ENCODE data around the gene NGF. TPM values are rescaled to one million over a fixed set of nuclear protein-coding genes. Genes with fewer than 3 reads are reported as not detected.

The NGF gene
- total and polyA plus RNA-seq, 9 of the 15 experiments (the other 6 are each of a cell fraction or from before 2014, with no cell fraction given): not detected

GRCh38 chr1:115242543-115242942 lies 95.5 kb downstream of the NGF start:
- in situ Hi-C loops (cut with MboI): no loop called here
- BruUV-seq (replicated peaks): no TSS peak
- no peak overlapping the region for H2AFZ ChIP-seq (ENCODE audit: low read depth, low read length)
- no peaks in the 10 kb centered on the region for H3K27me3 ChIP-seq (ENCODE audit: control insufficient read depth in 2 of 2, insufficient read depth in 2 of 2, low read length in 2 of 2)
- no peaks in the 10 kb centered on the region for H3K9me1 ChIP-seq (ENCODE audit: control insufficient read depth, insufficient read depth, low read length)
- DNase-seq (ENCODE audit: extremely low read depth in 1 of 4, low spot score in 3 of 4): no peak
- H3K4me2 ChIP-seq (ENCODE audit: insufficient read depth, low read length): no peak overlapping the region
- CTCF ChIA-PET (ENCODE audit: low intra/inter-chr PET ratio): no interaction called here
- intact Hi-C loops (cut with micrococcal nuclease): no loop called here
- POLR2A ChIA-PET: interaction anchor here (1.1 kb wide), 1 partner anchor 9 kb away, joined by 4 read pairs; no protein-coding TSS in a partner anchor
- no peaks in the 10 kb centered on the region for H3K79me2 ChIP-seq (ENCODE audit: control insufficient read depth, insufficient read depth, low read length)
- TF ChIP-seq ZNF318 (IDR thresholded peaks at IDR 0.05; ENCODE audit: borderline replicate concordance in 1 of 2, low read depth in 1 of 2) (no peak), DLX4 (CRISPR knock-in tag; IDR thresholded peaks at IDR 0.05) (no peak), FOS (IDR thresholded peaks at IDR 0.05; ENCODE audit: extremely low read depth, insufficient read length) (no peak), BACH1 (tag; IDR thresholded peaks at IDR 0.05) (no peak), ZNF766 (CRISPR knock-in tag; conservative IDR thresholded peaks at IDR 0.05) (no peak), SIRT6 (IDR thresholded peaks at IDR 0.05; ENCODE audit: low read depth, low read length) (no peak), NCOA1 (IDR thresholded peaks at IDR 0.05; ENCODE audit: low read depth) (no peak)
- no peaks in the 10 kb centered on the region for H4K20me1 ChIP-seq (replicated peaks; ENCODE audit: control insufficient read depth, insufficient read depth, low read length)
- H3K4me3 ChIP-seq: no peak overlapping the region
- no peak for ATAC-seq
- no peak overlapping the region for H3K9ac ChIP-seq (ENCODE audit: insufficient read depth in 1 of 2, low read depth in 2 of 2, low read length in 2 of 2)
- H3K9me3 ChIP-seq (replicated peaks; ENCODE audit: control insufficient read depth, insufficient read depth, low read depth, low read length): no peaks in the 10 kb centered on the region
- FAIRE-seq: no peak
- H3K36me3 ChIP-seq (ENCODE audit: control insufficient read depth, insufficient read depth, low read length): no peaks in the 10 kb centered on the region
- no peaks in the 10 kb centered on the region for H3K4me1 ChIP-seq (replicated peaks in 1 of 2; ENCODE audit: control insufficient read depth in 2 of 2, insufficient read depth in 2 of 2, low read length in 2 of 2)
- WGBS (ENCODE audit: insufficient coverage, low coverage, missing lambda C conversion rate): 0% methylated on average over 1 of the region's 1 CpG
- no peak overlapping the region for H3K27ac ChIP-seq (ENCODE audit: extremely low read depth, low read depth, low read length)
